ENCODE measurements around the gene SLC13A4. TPM values are rescaled to one million over a fixed set of nuclear protein-coding genes. Genes with fewer than 3 reads are reported as not detected.
"Not testable (repeated sequence)": the region's sequence is repeated elsewhere in the genome, so short reads cannot be mapped to it uniquely, and the experiment has no call there.

The SLC13A4 gene
- total RNA-seq, 2 experiments from 2014 or later, result not detected

GRCh38 chr7:135681762-135682161, 46.2 kb downstream of the SLC13A4 start:
- Mint-ChIP-seq H3K36me3 (peaks cover 11% of the 10 kb centered on the region), H3K4me3 (no peak overlapping the region)

GRCh38 chr7:135678612-135679575, 49.1 kb downstream of the SLC13A4 start:
- Mint-ChIP-seq H3K27ac (no peak overlapping the region), H3K27me3 (no peaks in the 10 kb centered on the region), H3K36me3 (peaks cover 22% of the 10 kb centered on the region), H3K9me3 (no peaks in the 10 kb centered on the region), H3K4me1 (ENCODE audit: low read depth) (peaks cover 8% of the 10 kb centered on the region), H3K4me3 (no peak overlapping the region)
- no peak for DNase-seq
- intact Hi-C loops (cut with micrococcal nuclease), result no loop called here
- POLR2A ChIA-PET, result no interaction called here
- CTCF ChIA-PET, result no interaction called here

More at GRCh38 chr7:135681762-135682161, 46.2 kb downstream of the SLC13A4 start:
- POLR2A ChIA-PET, result interaction anchor here (2.8 kb wide), 1 partner anchor 20 kb away, joined by 11 read pairs; the partner anchor contains the start of gene STMP1
- peaks cover 8% of the 10 kb centered on the region for H3K4me1 Mint-ChIP-seq (ENCODE audit: low read depth)
- intact Hi-C loops (cut with micrococcal nuclease), result loop anchor here (1.0 to 2.0 kb wide), 2 partner anchors 17 to 349 kb away; no protein-coding TSS in a partner anchor
- no peak overlapping the region for H3K27ac Mint-ChIP-seq
- CTCF ChIA-PET, result interaction anchor here (1.2 to 1.8 kb wide), 4 partner anchors 9 to 30 kb away, joined by 3 to 8 read pairs (median 6); partner anchors contain the start of gene STMP1
- no peaks in the 10 kb centered on the region for H3K9me3 Mint-ChIP-seq
- H3K27me3 Mint-ChIP-seq, result no peaks in the 10 kb centered on the region
- DNase-seq, result no peak

GRCh38 chr7:135673360-135673706, 54.7 kb downstream of the SLC13A4 start:
- intact Hi-C loops (cut with micrococcal nuclease), result loop anchor here (2.0 kb wide), 2 partner anchors 37 to 335 kb away; no protein-coding TSS in a partner anchor
- Mint-ChIP-seq H3K4me1 (ENCODE audit: low read depth) (peaks cover 20% of the 10 kb centered on the region), H3K9me3 (no peaks in the 10 kb centered on the region), H3K4me3 (no peak overlapping the region), H3K27ac (no peak overlapping the region), H3K36me3 (peaks cover 27% of the 10 kb centered on the region), H3K27me3 (no peaks in the 10 kb centered on the region)
- DNase-seq, result no peak
- ChIA-PET CTCF (interaction anchor here (0.6 to 4.0 kb wide), 18 partner anchors 8 to 399 kb away, joined by 3 to 33 read pairs (median 7); partner anchors contain the start of gene STMP1), POLR2A (no interaction called here)

- ChIA-PET CTCF (interaction anchor here (0.6 to 4.0 kb wide), 21 partner anchors 9 to 398 kb away, joined by 3 to 33 read pairs (median 4); partner anchors contain the start of gene STMP1), POLR2A (no interaction called here)
- no peak for DNase-seq
- Mint-ChIP-seq H3K27me3 (no peaks in the 10 kb centered on the region), H3K36me3 (peaks cover 32% of the 10 kb centered on the region), H3K27ac (no peak overlapping the region), H3K4me1 (ENCODE audit: low read depth) (peaks cover 25% of the 10 kb centered on the region), H3K4me3 (no peak overlapping the region), H3K9me3 (no peaks in the 10 kb centered on the region)
- intact Hi-C loops (cut with micrococcal nuclease), result loop anchor here (2.0 kb wide), 2 partner anchors 38 to 336 kb away; no protein-coding TSS in a partner anchor
These were observed 55.2 kb downstream of the SLC13A4 start for GRCh38 chr7:135672560-135673359.

GRCh38 chr7:135670179-135670578, 57.8 kb downstream of the SLC13A4 start:
- Mint-ChIP-seq H3K4me3 (no peak overlapping the region), H3K27me3 (no peaks in the 10 kb centered on the region), H3K36me3 (peaks cover 25% of the 10 kb centered on the region), H3K9me3 (no peaks in the 10 kb centered on the region), H3K4me1 (ENCODE audit: low read depth) (peaks cover 42% of the 10 kb centered on the region), H3K27ac (no peak overlapping the region)
- intact Hi-C loops (cut with micrococcal nuclease), result no loop called here
- ChIA-PET CTCF (interaction anchor here (0.8 to 1.6 kb wide), 3 partner anchors 8 to 390 kb away, joined by 3 to 5 read pairs (median 3); partner anchors contain the start of gene STMP1), POLR2A (no interaction called here)
- no peak for DNase-seq

- no peak for DNase-seq
- H3K9me3 Mint-ChIP-seq, result no peaks in the 10 kb centered on the region
- H3K36me3 Mint-ChIP-seq, result peaks cover 23% of the 10 kb centered on the region
- peaks cover 46% of the 10 kb centered on the region for H3K4me1 Mint-ChIP-seq (ENCODE audit: low read depth)
- intact Hi-C loops (cut with micrococcal nuclease), result loop anchor here (10.0 kb wide), 1 partner anchor 935 kb away; no protein-coding TSS in a partner anchor
- POLR2A ChIA-PET, result no interaction called here
- H3K27me3 Mint-ChIP-seq, result no peaks in the 10 kb centered on the region
- no peak overlapping the region for H3K4me3 Mint-ChIP-seq
- H3K27ac Mint-ChIP-seq, result no peak overlapping the region
- CTCF ChIA-PET, result interaction anchor here (1.0 to 1.6 kb wide), 3 partner anchors 11 to 395 kb away, joined by 3 to 5 read pairs (median 3); no protein-coding TSS in a partner anchor
These were observed 58.2 kb downstream of the SLC13A4 start for GRCh38 chr7:135669774-135670173.

GRCh38 chr7:135668852-135669395, 59.1 kb downstream of the SLC13A4 start:
- H3K27ac Mint-ChIP-seq, POLR2A ChIA-PET, H3K4me3 Mint-ChIP-seq, DNase-seq, H3K9me3 Mint-ChIP-seq, H3K27me3 Mint-ChIP-seq: not testable (repeated sequence)
- Mint-ChIP-seq H3K36me3 (peaks cover 18% of the 10 kb centered on the region), H3K4me1 (ENCODE audit: low read depth) (peaks cover 53% of the 10 kb centered on the region)
- CTCF ChIA-PET, result interaction anchor here (1.0 kb wide), 1 partner anchor 394 kb away, joined by 3 read pairs; no protein-coding TSS in a partner anchor
- intact Hi-C loops (cut with micrococcal nuclease), result loop anchor here (10.0 kb wide), 1 partner anchor 934 kb away; no protein-coding TSS in a partner anchor

GRCh38 chr7:135667626-135668025, 60.4 kb downstream of the SLC13A4 start:
- POLR2A ChIA-PET, DNase-seq, H3K27ac Mint-ChIP-seq, CTCF ChIA-PET, H3K4me3 Mint-ChIP-seq, H3K27me3 Mint-ChIP-seq, H3K9me3 Mint-ChIP-seq: not testable (repeated sequence)
- intact Hi-C loops (cut with micrococcal nuclease), result loop anchor here (10.0 kb wide), 1 partner anchor 933 kb away; no protein-coding TSS in a partner anchor
- H3K36me3 Mint-ChIP-seq, result peaks cover 14% of the 10 kb centered on the region
- H3K4me1 Mint-ChIP-seq (ENCODE audit: low read depth), result peaks cover 56% of the 10 kb centered on the region

- Mint-ChIP-seq H3K27me3 (no peaks in the 10 kb centered on the region), H3K9me3 (no peaks in the 10 kb centered on the region), H3K4me1 (ENCODE audit: low read depth) (peaks cover 56% of the 10 kb centered on the region), H3K4me3 (no peak overlapping the region), H3K27ac (no peak overlapping the region), H3K36me3 (peaks cover 15% of the 10 kb centered on the region)
- DNase-seq, result no peak
- intact Hi-C loops (cut with micrococcal nuclease), result loop anchor here (10.0 kb wide), 1 partner anchor 932 kb away; no protein-coding TSS in a partner anchor
- ChIA-PET CTCF (no interaction called here), POLR2A (no interaction called here)
These were observed 61.1 kb downstream of the SLC13A4 start for GRCh38 chr7:135666846-135667245.

GRCh38 chr7:135666156-135666555, 61.8 kb downstream of the SLC13A4 start:
- CTCF ChIA-PET, result no interaction called here
- H3K27ac Mint-ChIP-seq, result no peak overlapping the region
- DNase-seq, result no peak
- no peaks in the 10 kb centered on the region for H3K27me3 Mint-ChIP-seq
- no peaks in the 10 kb centered on the region for H3K9me3 Mint-ChIP-seq
- H3K4me3 Mint-ChIP-seq, result no peak overlapping the region
- peaks cover 15% of the 10 kb centered on the region for H3K36me3 Mint-ChIP-seq
- peaks cover 60% of the 10 kb centered on the region for H3K4me1 Mint-ChIP-seq (ENCODE audit: low read depth)
- POLR2A ChIA-PET, result no interaction called here
- intact Hi-C loops (cut with micrococcal nuclease), result loop anchor here (10.0 kb wide), 1 partner anchor 931 kb away; no protein-coding TSS in a partner anchor

- intact Hi-C loops (cut with micrococcal nuclease), result loop anchor here (10.0 kb wide), 1 partner anchor 930 kb away; no protein-coding TSS in a partner anchor
- Mint-ChIP-seq H3K27ac (no peak overlapping the region), H3K27me3 (no peaks in the 10 kb centered on the region), H3K9me3 (no peaks in the 10 kb centered on the region), H3K36me3 (peaks cover 15% of the 10 kb centered on the region), H3K4me3 (no peak overlapping the region), H3K4me1 (ENCODE audit: low read depth) (peaks cover 57% of the 10 kb centered on the region)
- ChIA-PET POLR2A (no interaction called here), CTCF (interaction anchor here (1.4 to 7.7 kb wide), 2 partner anchors 8 to 20 kb away, joined by 11 to 40 read pairs; no protein-coding TSS in a partner anchor)
- no peak for DNase-seq
These were observed 62.9 kb downstream of the SLC13A4 start for GRCh38 chr7:135665042-135665441.

Data from activated CD4-positive, alpha-beta memory T cell treated with anti-CD3 and anti-CD28 coated beads for 36 hours (primary cell).